NCI-H345 (cell line): ENCODE data around the gene DHRS7B.

Source experiments
- DNase-seq: peaks from one replicate; lab custom pipeline; 2025; lab: John Stamatoyannopoulos, UW

DHRS7B gene

DNA sequence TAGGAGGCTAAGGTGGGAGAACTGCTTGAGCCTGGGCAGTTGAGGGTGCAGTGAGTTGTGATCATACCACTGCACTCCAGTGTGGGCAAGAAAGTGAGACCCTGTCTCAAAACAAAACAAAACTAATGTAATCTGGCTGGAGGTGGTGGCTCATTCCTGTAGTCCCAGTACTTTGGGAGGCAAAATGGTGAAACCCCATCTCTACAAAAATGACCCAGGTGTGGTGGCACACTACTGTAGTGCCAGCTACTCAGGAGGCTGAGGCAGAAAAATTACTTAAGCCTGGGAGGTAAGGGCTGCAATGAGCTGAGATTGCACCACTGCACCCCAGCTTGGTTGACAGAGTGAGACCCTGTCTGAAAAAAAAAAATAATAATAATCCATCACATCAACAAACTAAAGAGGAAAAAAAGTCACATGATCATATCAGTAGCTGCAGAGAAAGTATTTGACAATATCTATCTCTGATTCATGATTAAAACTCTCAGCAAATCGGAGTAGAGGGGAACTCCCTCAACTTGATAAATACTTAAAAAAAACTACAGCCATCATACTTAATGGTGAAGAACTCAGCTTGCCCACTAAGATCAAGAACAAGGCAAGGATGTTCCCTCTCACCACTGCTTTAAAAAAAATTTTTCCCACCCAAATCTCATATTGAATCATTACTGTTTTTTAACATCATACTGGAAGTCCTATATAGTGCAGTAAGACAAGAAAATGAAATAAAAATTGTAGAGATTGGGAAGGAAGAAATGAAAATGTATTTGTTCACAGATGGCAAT is 31.0 kb downstream of the DHRS7B start:
- no peak for DNase-seq

GRCh38 chr17:21160401-21160800 is 33.6 kb downstream of the DHRS7B start:
- no peak for DNase-seq

- DNase-seq = no peak
Measured at GRCh38 chr17:21161498-21162393, 35.0 kb downstream of the DHRS7B start.

- no peak for DNase-seq
Measured at GRCh38 chr17:21162394-21162775, 35.6 kb downstream of the DHRS7B start.

- DNase-seq = no peak
Measured at GRCh38 chr17:21163101-21163500, 36.3 kb downstream of the DHRS7B start.

DNA sequence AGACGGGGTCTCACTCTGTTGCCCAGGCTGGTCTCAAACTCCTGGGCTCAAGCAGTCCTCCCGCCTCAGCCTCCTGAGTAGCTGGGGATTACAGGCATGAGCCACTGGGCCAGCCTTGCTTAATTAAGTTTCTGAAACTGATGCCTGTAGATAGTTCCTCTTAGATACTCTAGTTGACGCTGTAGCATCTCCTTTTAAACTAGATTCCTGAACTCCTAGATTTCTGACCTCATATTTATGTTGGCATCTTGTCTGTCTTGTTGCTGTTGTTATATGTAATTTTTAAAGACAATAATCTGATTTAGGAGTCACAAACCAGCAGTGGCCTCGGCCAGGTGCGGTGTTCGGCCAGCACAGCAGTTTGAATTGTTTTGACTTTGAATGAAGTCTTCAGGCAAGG is 37.5 kb downstream of the DHRS7B start:
- no peak for DNase-seq

- no peak for DNase-seq
Measured at GRCh38 chr17:21164620-21165019, 37.9 kb downstream of the DHRS7B start.

DNA sequence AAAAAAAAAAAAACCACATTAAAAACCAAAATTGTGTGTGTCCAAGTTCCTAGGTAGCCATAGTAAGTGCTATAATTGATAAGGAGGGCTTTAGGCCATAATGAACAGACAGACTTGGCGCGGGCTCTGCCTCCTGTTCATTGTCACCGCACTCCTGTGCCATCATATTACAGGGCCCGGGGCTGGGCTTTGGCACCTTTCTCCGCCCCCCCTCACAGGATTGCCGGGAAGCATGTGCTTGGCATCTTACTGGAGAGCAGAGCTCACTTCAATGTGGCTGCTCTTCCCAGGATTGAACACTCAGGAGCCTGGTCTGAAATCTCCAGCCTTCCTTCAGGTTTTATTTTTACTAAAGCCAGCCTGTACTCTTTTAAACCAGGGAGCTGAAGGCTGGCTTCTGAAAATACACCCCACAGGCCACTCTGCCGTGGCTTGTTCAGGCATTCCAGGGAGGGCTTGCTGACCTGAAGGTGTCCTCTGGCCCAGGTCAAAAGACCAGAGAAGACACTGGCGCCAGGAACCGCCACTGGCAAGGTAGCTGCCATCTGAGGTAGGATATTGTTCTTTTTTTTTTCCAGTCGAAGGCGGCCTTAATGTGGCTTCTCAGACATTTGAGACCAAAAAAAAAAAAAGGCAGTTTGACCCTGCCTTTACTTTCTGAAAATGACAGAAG is 39.3 kb downstream of the DHRS7B start:
- no peak for DNase-seq

- no peak for DNase-seq
Measured at GRCh38 chr17:21166595-21167210, 39.9 kb downstream of the DHRS7B start.

DNA sequence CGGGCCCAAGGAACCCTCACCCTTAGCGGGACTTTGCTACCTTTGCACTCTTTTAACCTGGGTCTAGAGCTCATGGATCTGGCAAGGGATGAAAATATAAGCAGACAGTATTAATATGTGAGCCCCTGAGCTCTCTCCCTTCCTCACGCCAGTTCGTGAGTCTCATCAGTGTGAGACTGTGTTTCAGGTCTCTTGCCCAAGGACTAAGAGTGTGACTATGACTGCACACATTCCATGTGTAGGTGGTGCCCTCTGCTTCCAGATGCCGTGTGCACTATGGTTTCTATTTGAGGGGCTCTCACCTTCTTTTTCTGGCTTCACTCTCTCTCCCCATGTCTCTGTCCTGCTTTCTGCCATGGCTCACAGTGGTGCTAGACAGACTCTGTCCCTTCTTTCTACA is 40.5 kb downstream of the DHRS7B start:
- no peak for DNase-seq

DNA sequence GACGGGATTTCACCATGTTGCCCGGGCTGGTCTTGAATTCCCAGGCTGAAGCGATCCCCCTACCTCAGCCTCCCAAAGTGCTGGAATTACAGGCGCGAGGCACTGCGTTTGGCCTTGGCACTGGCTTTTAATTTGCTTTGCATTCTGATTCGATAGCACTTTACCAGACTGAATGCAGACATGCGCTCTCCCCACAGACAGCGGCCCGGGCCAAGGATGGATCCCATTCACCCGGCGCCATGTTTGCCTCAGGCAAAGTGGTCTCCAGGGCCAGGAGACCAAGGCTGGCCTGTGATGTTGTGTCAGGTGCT is 41.7 kb downstream of the DHRS7B start:
- no peak for DNase-seq

GRCh38 chr17:21169496-21169895 is 42.7 kb downstream of the DHRS7B start:
- DNase-seq = no peak

GRCh38 chr17:21170809-21171208 is 44.0 kb downstream of the DHRS7B start:
- no peak for DNase-seq

- DNase-seq = no peak
Measured at GRCh38 chr17:21171309-21171922, 44.7 kb downstream of the DHRS7B start.

DNA sequence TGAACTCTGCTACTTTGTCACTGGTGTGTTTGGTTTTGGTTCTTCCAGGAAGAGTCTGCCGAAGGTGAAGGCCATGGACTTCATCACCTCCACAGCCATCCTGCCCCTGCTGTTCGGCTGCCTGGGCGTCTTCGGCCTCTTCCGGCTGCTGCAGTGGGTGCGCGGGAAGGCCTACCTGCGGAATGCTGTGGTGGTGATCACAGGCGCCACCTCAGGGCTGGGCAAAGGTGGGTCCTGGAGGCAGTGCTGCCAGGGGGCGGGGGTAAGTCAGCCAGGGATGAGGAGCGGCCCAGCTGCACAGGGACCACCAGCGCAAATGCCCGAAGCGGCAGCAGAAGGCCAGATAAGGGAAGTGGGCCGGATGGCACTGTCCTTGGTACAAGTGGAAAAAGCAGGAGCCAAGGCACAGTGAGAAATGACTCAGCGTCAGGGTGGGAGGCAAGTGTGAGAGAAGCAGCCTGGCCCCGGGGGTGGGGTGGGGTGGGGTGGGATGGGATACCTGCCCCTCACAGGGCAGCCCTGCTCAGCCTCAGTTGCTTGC is 45.3 kb downstream of the DHRS7B start:
- DNase-seq = no peak

- DNase-seq = no peak
Measured at GRCh38 chr17:21172846-21173245, 46.1 kb downstream of the DHRS7B start.

- DNase-seq = no peak
Measured at GRCh38 chr17:21173543-21173942, 46.8 kb downstream of the DHRS7B start.

DNA sequence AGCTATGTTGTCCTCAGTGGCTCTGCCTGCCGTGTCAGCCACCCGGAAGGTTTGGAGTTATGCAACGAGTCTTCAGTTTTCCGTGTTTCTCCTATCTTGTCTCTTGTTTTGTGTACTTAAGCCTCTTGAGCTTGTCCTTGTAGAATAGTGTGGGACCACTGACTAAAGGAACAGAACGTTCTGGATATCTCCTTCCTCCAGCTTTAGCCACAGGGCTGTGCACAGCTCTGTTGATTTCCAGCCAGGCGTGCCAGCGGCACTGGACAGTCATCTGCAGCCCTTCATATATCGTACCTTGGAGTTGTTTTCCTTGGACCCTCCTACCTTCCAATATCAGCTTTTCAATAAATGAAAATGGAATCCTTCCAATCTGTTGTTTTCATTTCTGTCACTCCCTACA is 47.4 kb downstream of the DHRS7B start:
- no peak for DNase-seq

DNA sequence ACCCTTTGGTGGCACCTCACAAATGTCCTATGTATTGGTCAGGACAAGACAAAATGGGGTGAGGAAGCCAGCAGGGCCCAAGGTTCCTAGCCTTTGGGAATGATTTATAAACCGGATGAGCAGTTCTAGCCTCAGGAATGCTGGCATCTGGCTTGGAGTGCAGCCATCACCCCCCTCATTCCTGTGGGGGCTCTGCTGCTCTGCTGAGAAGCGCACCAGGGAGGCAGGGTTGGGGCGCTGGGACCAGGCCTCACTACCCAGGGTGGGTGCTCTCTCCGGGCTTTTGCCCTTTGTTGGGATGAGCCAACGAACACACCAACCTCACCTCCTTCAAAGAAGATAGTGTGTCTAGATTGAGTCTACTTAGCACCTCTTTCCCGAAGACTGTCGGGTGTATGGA is 47.9 kb downstream of the DHRS7B start:
- DNase-seq = no peak

- no peak for DNase-seq
Measured at GRCh38 chr17:21176773-21177395, 50.1 kb downstream of the DHRS7B start.

DNA sequence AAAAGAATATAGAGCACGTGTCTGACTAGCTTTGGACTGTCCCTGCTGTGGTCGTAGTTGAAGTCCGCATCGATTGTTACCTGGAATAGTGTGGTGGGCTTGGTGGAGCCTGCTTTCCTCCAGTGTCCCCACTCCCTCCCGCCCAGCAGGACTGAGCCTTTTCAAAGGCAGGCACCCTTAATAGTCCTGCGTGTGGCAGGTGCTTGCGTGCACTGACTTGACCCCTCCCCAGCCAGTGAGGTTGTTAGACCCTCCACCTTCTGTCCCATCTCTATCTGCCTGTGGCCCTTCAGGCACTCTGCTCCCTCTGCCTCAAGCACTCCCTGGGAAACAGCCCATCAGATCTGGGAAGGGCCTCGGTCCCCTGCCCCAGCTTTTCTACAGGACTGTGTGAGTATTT is 50.6 kb downstream of the DHRS7B start:
- no peak for DNase-seq
